Measurements from ENCODE around the gene GNB1.

GRCh38 chr1:1918901-1919303 lies 28.0 kb upstream of the GNB1 start, which contains the start of gene TMEM52:
- no peak for TF ChIP-seq REST (IDR thresholded peaks at IDR 0.05; ENCODE audit: low read depth)
- no peak for TF ChIP-seq CEBPB (IDR thresholded peaks at IDR 0.05)
- TF ChIP-seq RAD21 (IDR thresholded peaks at IDR 0.05; ENCODE audit: low read depth) = no peak
- no peak for TF ChIP-seq EP300 (IDR thresholded peaks at IDR 0.05; ENCODE audit: borderline replicate concordance)
- TF ChIP-seq USF1 (IDR thresholded peaks at IDR 0.05) = no peak; the same call in 1 of the 2 replicates
- TF ChIP-seq MAX (IDR thresholded peaks at IDR 0.05) = peak; percentile 95
- TF ChIP-seq FOXM1 (IDR thresholded peaks at IDR 0.05; ENCODE audit: borderline replicate concordance, low read depth) = no peak
- TF ChIP-seq CREB1 (IDR thresholded peaks at IDR 0.05; ENCODE audit: low read depth) = no peak
- peak; percentile 34; the same call in 1 of the 2 replicates for TF ChIP-seq TAF1 (IDR thresholded peaks at IDR 0.05; ENCODE audit: low read depth)
